ENCODE measurements around the gene TARDBP. TPM values are rescaled to one million over a fixed set of nuclear protein-coding genes. Genes with fewer than 3 reads are reported as not detected.

The TARDBP gene
- total RNA-seq, 1 experiment from 2014 or later = 207 TPM

DNA sequence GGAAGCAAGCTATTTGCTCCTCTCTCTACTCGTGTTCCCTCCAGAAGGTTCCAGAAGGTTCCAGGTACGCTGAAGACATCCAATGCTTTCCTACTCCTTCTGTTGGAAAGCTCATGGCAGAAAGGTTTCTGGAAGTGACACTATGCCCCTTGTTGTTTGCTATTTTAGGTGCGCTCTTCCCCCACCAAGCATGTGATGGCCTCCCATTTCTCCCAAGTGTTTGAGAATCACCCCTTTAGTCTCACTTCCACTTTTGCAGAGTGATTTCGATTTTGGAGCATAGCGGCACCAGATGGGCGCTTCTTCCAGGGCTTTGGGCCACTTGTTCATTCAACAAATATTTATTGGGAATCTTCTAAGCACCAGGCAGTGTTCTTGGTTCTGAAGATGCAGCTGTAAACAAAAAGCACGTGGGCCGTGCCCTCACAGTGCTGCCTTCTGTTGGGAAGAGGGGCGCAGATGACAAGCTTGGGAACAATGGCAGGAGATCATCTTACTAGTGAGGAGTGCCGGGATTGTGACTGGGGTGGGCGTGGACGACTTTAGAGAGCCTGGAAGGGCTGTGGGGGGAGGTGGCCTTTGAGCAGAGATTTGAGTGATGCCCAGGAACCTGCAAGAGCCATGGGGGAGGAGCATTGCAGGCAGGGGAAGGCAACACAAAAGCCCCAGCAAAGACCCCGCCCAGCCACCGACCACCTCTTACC is 43.0 kb upstream of the TARDBP start:
- Histone ChIP-seq H3K56ac (ENCODE audit: insufficient read length, low read depth, low read length) (no peak overlapping the region), H3K79me1 (ENCODE audit: insufficient read depth, low read depth, low read length, poor library complexity, severe bottlenecking) (no peaks in the 10 kb centered on the region), H2BK15ac (ENCODE audit: low read depth, low read length) (no peak overlapping the region), H3T11ph (ENCODE audit: low read length) (no peak overlapping the region), H3K14ac (ENCODE audit: insufficient read depth, low read length) (no peak overlapping the region), H3K4me1 (ENCODE audit: insufficient read depth, low read length) (peaks cover 13% of the 10 kb centered on the region; the same call in 1 of the 2 replicates), H3K27ac (ENCODE audit: insufficient read length, low read depth, low read length) (no peak overlapping the region), H4K91ac (ENCODE audit: insufficient read length, low read depth, low read length) (no peak overlapping the region), H4K20me1 (ENCODE audit: control insufficient read depth, insufficient read depth, insufficient read length) (no peaks in the 10 kb centered on the region), H2BK20ac (ENCODE audit: low read depth, low read length, poor library complexity, severe bottlenecking) (no peak overlapping the region), H2BK120ac (ENCODE audit: low read depth, low read length, poor library complexity, severe bottlenecking) (no peak overlapping the region), H3K23ac (ENCODE audit: insufficient read length, low read depth, low read length) (no peak overlapping the region), H3K23me2 (ENCODE audit: insufficient read length, low read depth, low read length, poor library complexity, severe bottlenecking) (no peaks in the 10 kb centered on the region), H3K9me3 (ENCODE audit: control insufficient read depth, low read depth, low read length) (no peaks in the 10 kb centered on the region), H3K27me3 (ENCODE audit: insufficient read depth, low read length) (no peaks in the 10 kb centered on the region), H3K4ac (ENCODE audit: low read depth, low read length) (no peak overlapping the region), H2AFZ (ENCODE audit: low read length) (no peak overlapping the region), H2BK12ac (ENCODE audit: insufficient read length, low read depth, low read length) (no peak overlapping the region), H4K5ac (ENCODE audit: insufficient read length, low read depth, low read length) (no peak overlapping the region), H2BK5ac (ENCODE audit: insufficient read length, low read length) (no peak overlapping the region), H3K4me2 (ENCODE audit: insufficient read depth, insufficient read length, low read length) (no peak overlapping the region), H3K18ac (ENCODE audit: insufficient read length, low read depth, low read length) (no peak overlapping the region), H4K8ac (replicated peaks; ENCODE audit: insufficient read length, low read depth, low read length) (no peak overlapping the region), H3K79me2 (ENCODE audit: insufficient read depth, low read length) (no peaks in the 10 kb centered on the region), H2AK5ac (ENCODE audit: insufficient read length, low read length) (no peak overlapping the region), H3K9ac (ENCODE audit: extremely low read depth, insufficient read length, low read length) (no peak overlapping the region)
- H3K27ac Mint-ChIP-seq = peak overlapping the region in 1 of 3 experiments; percentile 39; a peak in 1 of 7 replicates
- H3K36me3 Mint-ChIP-seq (ENCODE audit: insufficient read depth in 1 of 3, low read depth in 3 of 3) = no peaks in the 10 kb centered on the region; a peak in 2 of 7 replicates
- H3K4me1 Mint-ChIP-seq = peaks cover 38 to 45% of the 10 kb centered on the region in 2 experiments
- no CpG with 5 or more reads among the region's 14 CpGs for WGBS (ENCODE audit: extremely low coverage, insufficient read length, low lambda C conversion rate)
- DNase-seq = peak; percentile 76
- no peak for TF ChIP-seq CTCF (conservative IDR thresholded peaks at IDR 0.05)
- H3K9me3 Mint-ChIP-seq = peaks cover 0 to 4% of the 10 kb centered on the region in 2 experiments; a peak in 1 of 5 replicates
- H3K4me3 Mint-ChIP-seq = peak overlapping the region in 1 of 2 experiments; percentile 13; a peak in 2 of 5 replicates
- H3K27me3 Mint-ChIP-seq (ENCODE audit: low read depth) = peaks cover 12% of the 10 kb centered on the region

Data from H9 (cell line).